GM18511 (cell line): ENCODE data around the gene PRR20D.
"Not testable (repeated sequence)": the region's sequence is repeated elsewhere in the genome, so short reads cannot be mapped to it uniquely, and the experiment has no call there.

ENCODE experiments used
- ATAC-seq: cut with Tn5 transposase; IDR thresholded peaks from one replicate; pipeline ENCODE4 v1.9.1; 2021; ENCODE audit warnings: mild to moderate bottlenecking, moderate library complexity; ENCODE audit not compliant: unreplicated experiment

The PRR20D gene

DNA sequence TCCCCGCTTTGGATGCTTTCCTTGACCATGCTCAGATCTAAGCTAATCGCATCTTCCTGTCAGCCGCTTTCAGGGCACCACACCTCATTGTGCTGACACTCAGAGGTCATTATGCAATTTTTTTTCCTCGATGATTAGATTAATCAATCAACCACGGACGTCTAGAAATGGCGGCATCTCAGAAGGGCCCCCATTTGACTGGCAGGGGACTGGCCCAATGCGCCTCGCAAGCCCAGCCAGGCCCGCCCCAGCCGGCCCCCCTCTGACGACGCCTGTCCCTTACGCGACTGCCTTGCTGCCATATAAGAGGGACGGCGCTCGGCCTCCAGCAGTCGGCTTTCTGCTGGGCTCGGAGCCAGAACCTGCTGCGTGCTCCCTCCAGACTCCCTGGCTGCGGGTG is at the start of gene PRR20D:
Gene PRR20D, plus strand, starts transcription at position 301 of the 400 bp plus-strand sequence. CDS start 387 bp downstream, outside the sequence.
- ATAC-seq, result not testable (repeated sequence)

DNA sequence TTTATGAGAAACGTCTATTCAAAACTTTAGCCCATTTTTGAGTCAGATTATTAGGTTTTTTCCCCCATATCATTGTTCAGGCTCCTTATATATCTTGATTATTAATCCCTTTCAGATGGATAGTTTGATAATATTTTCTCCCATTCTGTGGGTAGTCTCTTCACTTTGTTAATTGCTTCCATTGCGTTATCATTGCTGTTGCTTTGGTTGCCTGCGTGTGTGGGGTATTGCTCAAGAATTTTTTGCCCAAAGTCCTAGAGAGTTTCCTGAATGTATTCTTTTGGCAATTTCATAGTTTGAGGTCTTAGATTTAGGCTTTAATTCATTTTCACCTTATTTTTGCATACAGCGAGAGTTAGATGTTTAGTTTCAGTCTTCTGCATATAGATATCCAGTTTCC is 45.5 kb upstream of the PRR20D start:
- no peak for ATAC-seq

DNA sequence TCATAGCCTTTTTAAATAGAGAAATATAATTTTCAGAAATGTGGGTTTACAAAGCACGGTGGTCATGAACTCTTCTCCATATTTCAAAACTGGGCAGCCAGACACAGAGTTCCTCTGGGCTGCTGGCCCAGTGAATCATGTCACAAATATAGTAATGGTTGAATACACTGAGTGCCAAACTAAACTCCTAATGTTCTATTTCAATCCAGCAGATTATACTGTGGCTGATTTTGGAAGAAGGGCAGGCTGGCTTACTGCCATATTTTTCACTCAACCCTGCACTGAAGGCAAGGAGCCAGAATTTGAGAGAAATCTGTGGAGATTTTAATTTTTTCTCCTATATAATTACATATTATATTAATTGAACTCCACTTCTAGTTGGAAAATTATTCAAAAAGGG is 36.8 kb upstream of the PRR20D start:
- no peak for ATAC-seq

DNA sequence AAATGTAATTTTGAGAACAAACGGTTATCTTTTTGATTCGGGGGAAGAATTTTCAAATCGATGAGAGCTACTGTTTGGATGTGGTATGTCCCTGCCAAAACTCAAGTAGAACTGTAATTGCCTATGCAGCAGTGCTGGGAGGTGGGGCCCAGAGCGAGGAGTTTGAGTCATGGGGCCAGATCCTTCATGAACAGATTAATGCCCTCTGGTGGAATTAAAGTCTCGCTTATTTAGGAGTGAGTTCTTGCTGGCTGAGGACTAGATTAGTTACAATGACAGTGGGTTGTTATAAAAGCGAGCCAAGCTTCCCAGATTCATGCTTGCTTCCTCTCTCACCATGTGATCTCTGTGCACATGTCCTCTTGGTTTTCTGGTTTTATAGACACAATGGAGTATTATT is 31.5 kb upstream of the PRR20D start:
- ATAC-seq, result no peak

GRCh38 chr13:57136093-57136492 is 24.3 kb upstream of the PRR20D start:
- ATAC-seq, result no peak

- no peak for ATAC-seq
Observed at GRCh38 chr13:57137585-57137984, 22.8 kb upstream of the PRR20D start.

GRCh38 chr13:57138988-57139387 is 21.4 kb upstream of the PRR20D start:
- ATAC-seq, result no peak

DNA sequence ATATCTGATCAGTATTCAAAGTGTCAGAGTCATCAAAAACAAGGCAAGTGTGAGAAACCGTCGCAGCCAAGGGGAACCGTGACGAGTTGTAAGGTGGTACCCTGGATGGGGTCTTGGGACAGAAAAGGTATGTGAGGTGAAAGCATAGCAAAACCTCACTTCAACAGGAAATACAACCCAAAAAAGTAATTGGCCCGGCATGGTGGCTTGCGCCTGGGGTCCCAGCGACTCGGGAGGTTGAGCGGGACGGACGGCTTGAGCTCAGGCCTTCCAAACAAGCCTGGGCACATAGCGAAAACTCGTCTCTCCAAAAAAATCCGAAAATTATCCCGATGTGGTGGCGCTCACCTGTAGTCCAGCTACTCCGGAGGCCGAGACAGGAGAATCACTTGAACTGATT is 20.7 kb upstream of the PRR20D start:
- not testable (repeated sequence) for ATAC-seq

DNA sequence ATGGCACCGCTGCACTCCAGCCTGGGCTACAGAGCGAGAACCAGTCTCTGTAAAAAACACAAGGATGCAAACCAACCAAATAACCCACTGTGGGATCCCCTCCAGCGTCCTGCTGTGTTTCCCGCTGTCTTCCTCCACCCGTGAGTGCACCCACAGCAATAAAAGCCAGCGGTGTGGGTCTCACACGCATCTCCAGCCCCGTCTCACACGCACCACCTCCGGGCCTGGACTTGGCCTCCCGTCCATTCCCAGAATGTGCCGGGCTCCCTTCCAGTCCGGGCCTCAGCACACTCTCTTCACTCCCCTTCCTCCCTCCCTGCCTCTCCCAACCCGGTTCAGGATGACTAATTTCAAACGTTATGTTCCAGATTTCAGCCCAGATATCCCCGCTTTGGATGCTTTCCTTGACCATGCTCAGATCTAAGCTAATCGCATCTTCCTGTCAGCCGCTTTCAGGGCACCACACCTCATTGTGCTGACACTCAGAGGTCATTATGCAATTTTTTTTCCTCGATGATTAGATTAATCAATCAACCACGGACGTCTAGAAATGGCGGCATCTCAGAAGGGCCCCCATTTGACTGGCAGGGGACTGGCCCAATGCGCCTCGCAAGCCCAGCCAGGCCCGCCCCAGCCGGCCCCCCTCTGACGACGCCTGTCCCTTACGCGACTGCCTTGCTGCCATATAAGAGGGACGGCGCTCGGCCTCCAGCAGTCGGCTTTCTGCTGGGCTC is 20.0 kb upstream of the PRR20D start, which contains the start of gene PRR20A:
Gene PRR20A, plus strand, starts transcription at position 684 of the 734 bp plus-strand sequence. CDS start 387 bp downstream, outside the sequence.
- not testable (repeated sequence) for ATAC-seq

DNA sequence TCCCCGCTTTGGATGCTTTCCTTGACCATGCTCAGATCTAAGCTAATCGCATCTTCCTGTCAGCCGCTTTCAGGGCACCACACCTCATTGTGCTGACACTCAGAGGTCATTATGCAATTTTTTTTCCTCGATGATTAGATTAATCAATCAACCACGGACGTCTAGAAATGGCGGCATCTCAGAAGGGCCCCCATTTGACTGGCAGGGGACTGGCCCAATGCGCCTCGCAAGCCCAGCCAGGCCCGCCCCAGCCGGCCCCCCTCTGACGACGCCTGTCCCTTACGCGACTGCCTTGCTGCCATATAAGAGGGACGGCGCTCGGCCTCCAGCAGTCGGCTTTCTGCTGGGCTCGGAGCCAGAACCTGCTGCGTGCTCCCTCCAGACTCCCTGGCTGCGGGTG is 13.2 kb upstream of the PRR20D start, which contains the start of gene PRR20B:
Gene PRR20B, plus strand, starts transcription at position 301 of the 400 bp plus-strand sequence. CDS start 387 bp downstream, outside the sequence.
- ATAC-seq, result not testable (repeated sequence)

DNA sequence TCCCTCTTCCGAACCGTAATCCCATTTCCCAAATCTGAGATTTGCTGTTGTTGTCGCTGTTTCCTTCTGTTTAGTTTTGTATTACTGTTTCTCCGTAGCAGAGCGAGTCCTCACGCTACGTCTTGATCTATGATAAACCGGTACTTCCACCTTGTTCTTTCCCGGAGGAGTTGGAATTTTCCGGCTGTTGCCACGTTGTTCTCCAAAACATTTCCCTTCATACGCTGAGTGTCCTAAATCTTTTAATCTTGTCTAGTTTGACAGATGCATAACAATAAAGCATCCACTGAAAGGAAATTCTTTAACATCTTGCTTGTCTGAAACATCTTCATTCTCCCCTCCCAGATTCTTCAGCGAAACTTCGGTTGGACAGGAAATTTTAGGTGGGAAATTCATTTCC is 12.3 kb upstream of the PRR20D start:
- not testable (repeated sequence) for ATAC-seq

- ATAC-seq, result not testable (repeated sequence)
Observed at GRCh38 chr13:57153761-57154160, 6.7 kb upstream of the PRR20D start, which contains the start of gene PRR20C. PRR20C (plus strand) TSS chr13:57154061; CDS start chr13:57154448, 387 bp downstream.

DNA sequence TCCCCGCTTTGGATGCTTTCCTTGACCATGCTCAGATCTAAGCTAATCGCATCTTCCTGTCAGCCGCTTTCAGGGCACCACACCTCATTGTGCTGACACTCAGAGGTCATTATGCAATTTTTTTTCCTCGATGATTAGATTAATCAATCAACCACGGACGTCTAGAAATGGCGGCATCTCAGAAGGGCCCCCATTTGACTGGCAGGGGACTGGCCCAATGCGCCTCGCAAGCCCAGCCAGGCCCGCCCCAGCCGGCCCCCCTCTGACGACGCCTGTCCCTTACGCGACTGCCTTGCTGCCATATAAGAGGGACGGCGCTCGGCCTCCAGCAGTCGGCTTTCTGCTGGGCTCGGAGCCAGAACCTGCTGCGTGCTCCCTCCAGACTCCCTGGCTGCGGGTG is 6.5 kb downstream of the PRR20D start, which contains the start of gene PRR20E:
Gene PRR20E, plus strand, starts transcription at position 301 of the 400 bp plus-strand sequence. CDS start 387 bp downstream, outside the sequence.
- ATAC-seq, result not testable (repeated sequence)

GRCh38 chr13:57191667-57192066 is 31.2 kb downstream of the PRR20D start:
- ATAC-seq, result no peak

DNA sequence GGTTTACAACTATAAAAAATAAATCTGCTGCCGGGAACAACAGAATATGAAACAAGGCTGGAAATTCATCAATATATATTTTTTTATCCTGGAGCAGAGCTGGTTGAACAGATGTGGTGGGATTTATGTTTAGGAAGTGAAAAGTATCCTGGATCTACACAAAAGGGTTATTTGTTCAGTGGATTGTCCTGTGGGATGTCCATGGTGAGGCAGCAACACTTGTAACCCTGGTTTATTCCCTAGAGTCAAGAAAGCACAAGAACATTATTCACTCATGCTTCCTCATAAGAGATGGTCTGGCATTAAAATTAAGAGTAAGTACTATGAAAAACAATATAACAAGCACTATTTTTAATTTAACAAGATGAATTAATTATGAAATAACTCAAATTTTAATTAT is 52.6 kb downstream of the PRR20D start:
- no peak for ATAC-seq
